HG02678 (cell line): ENCODE measurements around the gene RETREG3.
A peak's percentile ranks its signal among the peaks of the same experiment; 100 is the strongest.
"Not testable (repeated sequence)": the region's sequence is repeated elsewhere in the genome, so short reads cannot be mapped to it uniquely, and the experiment has no call there.

Source experiments
- ATAC-seq: cut with Tn5 transposase; IDR thresholded peaks from one replicate; pipeline ENCODE4 v1.9.1; 2021; ENCODE audit warnings: mild to moderate bottlenecking, moderate library complexity; ENCODE audit not compliant: unreplicated experiment

Gene RETREG3, protein sequence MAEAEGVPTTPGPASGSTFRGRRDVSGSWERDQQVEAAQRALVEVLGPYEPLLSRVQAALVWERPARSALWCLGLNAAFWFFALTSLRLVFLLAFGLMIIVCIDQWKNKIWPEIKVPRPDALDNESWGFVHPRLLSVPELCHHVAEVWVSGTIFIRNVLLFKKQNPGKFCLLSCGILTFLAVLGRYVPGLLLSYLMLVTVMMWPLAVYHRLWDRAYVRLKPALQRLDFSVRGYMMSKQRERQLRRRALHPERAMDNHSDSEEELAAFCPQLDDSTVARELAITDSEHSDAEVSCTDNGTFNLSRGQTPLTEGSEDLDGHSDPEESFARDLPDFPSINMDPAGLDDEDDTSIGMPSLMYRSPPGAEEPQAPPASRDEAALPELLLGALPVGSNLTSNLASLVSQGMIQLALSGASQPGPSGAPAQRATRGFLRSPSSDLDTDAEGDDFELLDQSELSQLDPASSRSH

DNA sequence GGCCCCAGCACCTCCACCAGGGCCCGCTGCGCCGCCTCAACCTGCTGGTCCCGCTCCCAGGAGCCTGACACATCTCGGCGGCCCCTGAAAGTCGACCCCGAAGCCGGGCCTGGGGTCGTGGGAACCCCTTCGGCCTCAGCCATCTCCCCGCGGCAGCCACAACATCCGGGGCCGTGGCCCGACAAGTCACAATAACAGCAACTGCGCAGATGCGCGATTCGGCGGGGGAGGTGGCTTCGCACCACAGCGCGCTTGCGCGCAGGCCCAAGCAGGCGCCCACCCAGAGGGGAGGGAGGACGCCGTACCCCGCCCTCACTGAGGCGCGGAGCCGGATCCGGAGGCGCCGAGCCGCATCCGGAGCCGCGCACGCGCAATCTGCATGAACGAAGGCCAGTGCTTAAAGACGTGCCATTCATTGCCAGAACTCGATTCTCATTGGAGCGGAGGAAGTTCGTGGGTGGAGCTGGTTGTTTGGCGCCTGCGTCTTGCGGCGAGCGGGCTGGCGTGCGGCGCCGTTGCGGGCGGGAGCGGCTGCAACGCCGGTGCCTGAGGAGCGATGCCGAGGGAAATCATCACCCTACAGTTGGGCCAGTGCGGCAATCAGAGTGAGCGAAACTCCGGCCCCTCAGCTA, at the start of gene RETREG3, which contains the start of gene TUBG1:
Gene RETREG3, minus strand, starts transcription at position 193 of the 632 bp plus-strand sequence. Its CDS starts 50 bp downstream, at position 143.
Gene TUBG1, plus strand, starts transcription at position 502 of the 632 bp plus-strand sequence. Its CDS starts 55 bp downstream, at position 557.
- ATAC-seq = peak; percentile 93

GRCh38 chr17:42657824-42658588, 48.8 kb upstream of the RETREG3 start:
- ATAC-seq = no peak

GRCh38 chr17:42655528-42655927, 46.4 kb upstream of the RETREG3 start:
- no peak for ATAC-seq

- ATAC-seq = no peak
These were observed 44.3 kb upstream of the RETREG3 start for GRCh38 chr17:42653179-42654124.

GRCh38 chr17:42651392-42651791, 42.2 kb upstream of the RETREG3 start:
- no peak for ATAC-seq

- no peak for ATAC-seq
These were observed 38.6 kb upstream of the RETREG3 start for GRCh38 chr17:42647778-42648177.

- ATAC-seq = no peak
These were observed 33.2 kb upstream of the RETREG3 start for GRCh38 chr17:42642336-42642735.

GRCh38 chr17:42640121-42640520, 30.9 kb upstream of the RETREG3 start:
- ATAC-seq = no peak

DNA sequence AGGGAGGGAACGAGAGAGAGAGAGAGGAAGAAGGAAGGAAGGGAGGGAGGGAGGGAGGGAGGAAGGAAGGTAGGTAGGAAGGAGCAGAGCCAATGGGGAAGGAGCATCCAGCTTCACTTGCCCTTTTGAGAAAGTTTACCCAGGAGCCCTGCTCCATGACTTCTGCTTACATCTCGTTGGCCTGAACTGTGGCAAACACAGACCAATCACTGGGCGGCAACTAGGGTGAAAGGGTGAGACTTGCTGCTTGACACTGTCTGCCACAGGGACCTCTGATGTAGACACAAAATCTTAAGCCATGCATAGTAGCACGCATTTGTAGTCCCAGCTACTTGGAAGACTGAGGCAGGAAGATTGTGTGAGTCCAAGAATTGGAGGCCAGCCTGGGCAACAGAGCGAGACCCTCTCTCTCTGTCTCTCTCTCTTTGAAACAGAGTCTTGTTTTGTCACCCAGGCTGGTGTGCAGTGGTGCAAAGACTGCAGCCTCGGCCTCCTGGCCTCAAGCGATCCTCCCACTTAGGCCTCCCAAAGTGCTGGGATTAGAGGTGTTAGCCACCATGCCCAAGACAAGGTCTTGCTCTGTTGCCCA, 30.4 kb upstream of the RETREG3 start:
- ATAC-seq = no peak

DNA sequence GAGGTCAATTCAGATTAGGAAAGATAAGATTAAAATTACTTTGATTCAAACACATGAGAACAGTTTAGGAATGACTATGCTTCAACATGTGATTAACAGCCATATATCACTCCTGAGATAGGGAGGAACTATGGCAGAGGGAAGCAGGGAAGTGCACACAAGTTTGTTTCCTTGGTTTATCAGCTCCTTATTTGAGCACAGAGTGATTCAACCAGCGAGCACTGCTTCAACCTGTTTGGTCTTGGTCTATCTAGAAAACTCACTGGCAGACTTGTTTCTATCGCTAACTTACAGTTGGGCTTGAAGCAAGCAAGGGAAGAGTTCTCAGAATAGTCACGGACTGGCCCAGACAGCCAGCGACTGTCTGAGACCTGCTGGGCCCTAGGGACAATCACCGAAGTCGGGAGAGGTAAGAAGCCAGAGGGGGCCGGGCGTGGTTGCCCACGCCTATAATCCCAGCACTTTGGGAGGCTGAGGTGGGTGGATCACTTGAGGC, 23.8 kb upstream of the RETREG3 start:
- ATAC-seq = no peak

DNA sequence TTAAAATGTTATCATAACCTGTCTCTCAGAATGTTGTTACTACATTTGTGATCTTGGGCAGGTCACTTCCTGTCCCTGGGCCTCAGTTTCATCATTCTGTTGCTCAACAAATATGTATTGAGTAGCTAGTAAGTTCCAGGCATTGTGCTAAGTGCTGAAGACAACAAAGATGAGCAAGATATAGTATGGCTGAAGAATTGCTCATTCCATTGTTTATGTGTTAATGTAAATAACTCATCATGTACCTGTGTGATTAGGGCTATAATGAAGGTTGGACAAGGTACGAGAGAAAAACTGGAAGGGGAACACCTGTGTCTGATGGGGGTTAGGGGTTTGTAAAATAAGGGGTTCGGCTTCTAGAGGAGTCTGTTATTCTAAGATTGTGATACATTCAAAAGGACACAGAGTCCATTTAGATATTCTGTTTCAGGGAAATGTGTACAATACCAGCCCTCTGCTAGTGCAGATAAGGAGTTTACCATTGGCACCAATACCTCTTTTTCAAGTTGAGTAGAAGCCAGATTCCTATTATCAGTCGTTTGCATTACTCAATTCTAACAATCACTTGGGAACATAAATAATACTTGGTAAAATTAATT, 20.3 kb upstream of the RETREG3 start:
- ATAC-seq = no peak

DNA sequence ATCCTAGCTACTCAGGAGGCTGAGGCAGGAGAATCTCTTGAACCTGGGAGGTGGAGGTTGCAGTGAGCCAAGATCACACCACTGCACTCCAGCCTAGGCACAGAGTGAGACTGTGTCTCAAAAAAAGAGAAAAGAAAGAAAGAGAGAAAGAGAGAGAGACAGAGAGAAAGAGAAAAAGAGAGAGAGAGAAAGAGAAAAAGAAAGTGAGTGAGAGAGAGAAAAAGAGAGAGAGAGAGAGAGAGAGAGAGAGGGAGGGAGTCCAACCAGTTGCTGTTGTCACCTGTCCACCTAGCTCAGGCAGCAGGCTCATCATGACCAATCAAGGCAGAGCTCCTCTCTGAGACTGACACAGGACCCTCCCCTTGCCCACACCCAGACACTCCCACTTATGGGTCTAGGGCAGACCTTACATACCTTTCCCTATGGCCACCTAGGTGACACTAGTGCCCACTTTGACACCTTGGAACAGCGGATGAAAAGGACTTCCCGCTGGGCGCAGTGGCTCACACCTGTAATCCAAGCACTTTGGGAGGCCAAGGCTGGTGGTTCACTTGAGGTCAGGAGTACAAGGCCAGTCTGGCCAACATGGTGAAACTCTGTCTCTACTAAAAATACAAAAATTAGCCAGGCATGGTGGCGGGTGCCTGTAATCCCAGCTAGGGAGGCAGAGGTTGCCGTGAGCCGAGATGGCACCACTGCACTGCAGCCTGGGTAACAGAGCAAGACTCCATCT, 18.0 kb upstream of the RETREG3 start:
- ATAC-seq = not testable (repeated sequence)

- ATAC-seq = no peak
These were observed 14.8 kb upstream of the RETREG3 start for GRCh38 chr17:42623732-42624596.

DNA sequence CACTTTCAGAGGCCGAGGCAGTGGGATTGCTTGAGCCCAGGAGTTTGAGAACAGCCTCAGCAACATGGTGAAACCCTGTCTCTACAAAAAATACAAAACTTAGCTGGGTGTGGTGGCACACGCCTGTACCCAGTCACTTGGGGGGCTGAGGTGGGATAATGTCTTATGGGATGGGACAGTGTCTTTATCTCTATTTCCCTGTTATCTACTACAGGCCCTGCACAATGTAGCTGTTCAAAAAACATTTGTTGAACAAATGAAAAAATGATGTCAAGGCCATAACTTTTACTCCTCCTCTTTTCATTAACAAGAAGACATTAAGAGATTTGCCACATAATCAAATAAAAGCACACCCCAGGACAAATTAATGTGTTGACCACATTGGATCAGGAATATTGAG, 14.1 kb upstream of the RETREG3 start:
- ATAC-seq = no peak

DNA sequence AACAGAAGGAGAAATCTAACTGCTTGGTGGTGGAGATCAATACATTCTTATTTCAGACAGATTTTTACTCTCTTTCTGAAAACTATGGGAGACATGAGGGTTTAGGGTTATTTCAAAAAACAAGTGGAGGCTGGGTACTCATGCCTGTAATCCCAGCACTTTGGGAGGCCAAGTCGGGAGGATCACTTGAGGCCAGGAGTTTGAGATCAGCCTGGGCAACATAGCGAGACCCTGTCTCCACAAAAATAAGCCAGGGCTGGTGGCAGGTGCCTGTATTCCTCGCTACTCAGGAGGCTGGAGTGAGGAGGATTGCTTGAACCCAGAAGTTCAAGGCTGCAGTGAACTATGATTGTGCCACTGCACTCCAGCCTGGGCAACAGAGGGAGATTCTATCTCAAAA, 12.8 kb upstream of the RETREG3 start:
- ATAC-seq = not testable (repeated sequence)

DNA sequence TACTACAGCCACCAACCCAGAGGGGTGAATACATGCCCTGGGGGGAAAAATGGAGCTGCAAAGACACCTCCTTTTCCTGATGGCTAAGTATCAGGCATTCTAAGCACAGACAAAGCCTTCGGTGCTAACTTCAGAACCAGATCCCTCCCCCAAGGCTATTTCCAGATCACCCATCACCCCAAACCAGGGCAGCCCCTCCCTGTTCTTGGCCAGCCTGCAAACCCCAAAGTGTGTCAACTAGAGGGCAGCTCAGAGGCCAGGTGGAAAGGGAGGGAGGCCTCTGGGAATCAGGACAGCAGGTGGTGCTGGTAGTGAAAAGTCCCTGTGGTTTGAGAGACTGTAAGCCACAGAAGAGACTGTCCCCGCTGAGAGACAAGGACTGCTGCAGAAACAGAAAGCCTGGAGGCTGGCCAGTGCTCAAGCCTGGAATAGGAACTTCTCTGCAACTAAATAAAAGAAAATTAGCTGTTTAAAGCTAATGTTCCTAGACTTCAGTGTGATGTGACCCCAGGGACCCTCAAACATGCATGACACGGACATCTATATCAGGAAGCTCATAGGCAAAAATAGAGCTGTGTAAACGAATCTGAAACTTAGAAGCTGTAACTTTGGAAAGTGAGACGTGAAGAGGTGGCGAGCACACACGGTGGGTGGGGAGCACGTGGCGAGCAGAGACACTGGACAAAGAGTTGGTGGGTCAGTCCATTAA, 9.4 kb upstream of the RETREG3 start:
- peak; percentile 73 for ATAC-seq

DNA sequence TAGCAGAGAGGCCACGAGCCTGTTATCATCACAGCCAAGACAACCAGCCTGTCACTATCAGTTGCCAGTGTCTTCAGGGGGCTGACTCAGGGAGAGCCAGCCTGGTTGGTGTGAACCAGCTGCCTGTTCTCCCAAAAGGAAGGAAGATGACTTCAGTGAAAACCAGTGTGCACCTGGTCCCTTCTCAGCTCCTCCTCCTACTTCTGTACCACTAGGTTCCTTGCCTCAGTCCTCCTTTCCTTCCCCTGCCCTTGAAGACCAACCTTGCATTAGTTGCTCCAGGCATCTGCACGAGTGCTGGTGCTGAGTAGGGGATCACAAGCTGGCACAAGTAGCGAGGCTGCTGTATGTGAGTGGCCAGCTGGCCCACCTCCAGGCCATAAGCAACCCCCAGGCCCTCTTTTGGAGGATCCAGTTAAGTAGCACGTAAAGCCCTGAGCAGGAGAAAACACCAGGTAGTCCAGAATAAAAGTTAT, 8.8 kb upstream of the RETREG3 start:
- peak; percentile 23 for ATAC-seq
